Middle frontal gyrus (tissue), 1 donor: ENCODE measurements around the gene GABPB1.

Experiments used
- DNase-seq: peaks from one replicate; pipeline ENCODE4 v3.0.0-alpha.2; 2015; ENCODE audit warnings: low spot score; ENCODE audit errors: extremely low spot score

The GABPB1 gene

DNA sequence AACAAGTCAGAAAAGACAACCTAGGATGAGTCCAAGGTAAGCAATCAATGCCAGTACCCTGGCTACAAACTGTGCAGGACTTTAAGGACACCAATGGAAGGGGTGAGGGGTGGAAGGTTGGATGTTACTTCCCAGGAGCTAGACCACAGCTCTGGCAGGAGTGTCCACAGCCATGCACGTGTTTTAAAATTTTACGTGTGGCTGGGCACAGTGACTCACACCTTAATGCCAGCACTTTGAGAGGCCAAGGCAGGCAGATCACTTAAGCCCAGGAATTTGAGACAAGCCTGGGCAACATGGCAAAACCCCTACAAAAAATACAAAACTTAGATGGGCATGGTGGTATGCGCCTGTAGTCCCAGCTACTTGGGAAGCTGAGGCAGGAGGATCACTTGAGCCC is 74.7 kb downstream of the GABPB1 start:
- no peak for DNase-seq

- DNase-seq: no peak
Measured at GRCh38 chr15:50278496-50278895, 76.5 kb downstream of the GABPB1 start.

GRCh38 chr15:50277370-50277769 is 77.6 kb downstream of the GABPB1 start:
- DNase-seq: no peak

DNA sequence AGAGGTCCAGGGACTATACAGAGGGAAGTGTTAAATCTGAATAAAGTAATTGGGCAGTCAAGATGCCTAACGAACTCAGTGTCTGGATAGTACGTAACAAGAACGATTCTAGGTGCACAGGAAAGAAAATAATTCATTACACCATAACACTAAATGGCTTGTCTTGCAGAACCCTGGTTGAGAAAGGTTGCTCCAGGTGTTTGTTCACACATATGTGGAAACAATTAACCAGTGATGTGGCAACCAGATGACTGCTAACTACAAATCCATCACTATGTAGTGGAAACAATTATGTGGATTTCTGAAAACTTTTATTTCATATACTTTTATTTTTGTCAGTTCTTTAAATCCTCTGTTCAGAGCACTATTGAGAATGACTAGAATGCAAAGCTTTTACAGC is 79.1 kb downstream of the GABPB1 start:
- DNase-seq: no peak

GRCh38 chr15:50275091-50275490 is 79.9 kb downstream of the GABPB1 start:
- DNase-seq: no peak

DNA sequence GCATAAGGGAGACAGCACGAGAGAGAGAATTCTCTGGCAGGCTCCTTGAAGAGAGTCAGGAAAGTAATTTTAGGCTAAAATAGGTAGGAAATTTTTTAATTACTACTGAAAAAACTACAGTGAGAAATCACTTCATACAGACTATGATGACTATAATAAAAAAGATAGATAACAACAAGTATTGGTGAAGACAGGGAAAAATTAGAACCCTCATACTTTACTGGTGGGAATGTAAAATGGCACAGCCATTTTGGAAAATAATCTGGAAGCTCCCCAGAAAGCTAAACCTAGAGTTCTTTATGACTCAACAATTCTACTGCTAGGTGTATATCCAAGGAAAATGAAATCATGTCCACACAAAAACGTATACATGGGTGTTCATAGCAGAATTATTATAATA is 87.4 kb downstream of the GABPB1 start:
- DNase-seq: no peak

DNA sequence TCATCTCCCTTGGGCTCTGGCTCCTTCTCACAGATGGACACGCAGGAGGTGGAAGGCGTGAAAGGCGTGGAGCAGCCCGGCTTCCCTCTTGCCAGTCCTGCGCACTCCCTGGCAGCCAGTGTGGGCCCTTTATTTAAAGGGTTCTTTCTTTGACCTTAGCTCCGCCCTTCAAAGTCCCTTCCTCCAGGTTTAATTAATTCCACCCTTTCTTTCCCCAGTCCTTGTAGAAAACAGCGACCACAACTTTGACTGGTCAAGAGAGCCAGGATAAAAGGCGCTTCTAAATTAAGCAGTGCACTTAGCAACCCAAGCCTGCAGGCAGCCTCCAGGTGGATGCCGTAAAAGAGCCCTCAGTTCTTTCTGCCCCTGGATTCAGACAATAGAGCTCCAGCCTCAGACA is 89.4 kb downstream of the GABPB1 start, which contains the start of gene HDC:
HDC (minus strand) TSS at position 107 of the 400 bp plus-strand sequence; CDS start at position 4, 103 bp downstream.
- DNase-seq: no peak

GRCh38 chr15:50262533-50262932 is 92.5 kb downstream of the GABPB1 start:
- DNase-seq: no peak

- DNase-seq: no peak
Measured at GRCh38 chr15:50261981-50262380, 93.0 kb downstream of the GABPB1 start.

GRCh38 chr15:50260969-50261496 is 94.0 kb downstream of the GABPB1 start:
- no peak for DNase-seq

GRCh38 chr15:50259276-50259675 is 95.7 kb downstream of the GABPB1 start:
- no peak for DNase-seq

DNA sequence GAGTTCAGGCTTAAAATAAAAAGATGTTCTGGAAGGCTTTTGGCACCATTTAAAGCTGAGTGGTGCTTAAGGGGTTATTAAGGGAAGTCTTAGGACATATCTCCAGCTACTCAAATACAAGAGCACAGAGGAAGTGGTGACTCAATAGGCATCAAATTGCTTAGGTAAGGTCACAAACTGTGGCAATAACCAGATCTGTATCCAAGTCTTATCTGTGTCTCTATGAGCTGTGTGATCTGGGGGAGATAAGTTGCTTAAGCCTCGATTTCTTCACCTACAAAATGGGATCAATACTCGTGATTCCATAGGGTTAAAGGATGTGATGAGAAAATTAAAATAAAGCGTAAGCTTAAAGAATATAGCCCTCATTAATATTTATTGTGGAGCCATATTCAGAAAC is 97.1 kb downstream of the GABPB1 start:
- DNase-seq: no peak

GRCh38 chr15:50257332-50257731 is 97.7 kb downstream of the GABPB1 start:
- no peak for DNase-seq

GRCh38 chr15:50256188-50257041 is 98.6 kb downstream of the GABPB1 start:
- DNase-seq: no peak

- DNase-seq: no peak
Measured at GRCh38 chr15:50252556-50252955, 102.4 kb downstream of the GABPB1 start.

- DNase-seq: no peak
Measured at GRCh38 chr15:50251638-50252182, 103.3 kb downstream of the GABPB1 start.

DNA sequence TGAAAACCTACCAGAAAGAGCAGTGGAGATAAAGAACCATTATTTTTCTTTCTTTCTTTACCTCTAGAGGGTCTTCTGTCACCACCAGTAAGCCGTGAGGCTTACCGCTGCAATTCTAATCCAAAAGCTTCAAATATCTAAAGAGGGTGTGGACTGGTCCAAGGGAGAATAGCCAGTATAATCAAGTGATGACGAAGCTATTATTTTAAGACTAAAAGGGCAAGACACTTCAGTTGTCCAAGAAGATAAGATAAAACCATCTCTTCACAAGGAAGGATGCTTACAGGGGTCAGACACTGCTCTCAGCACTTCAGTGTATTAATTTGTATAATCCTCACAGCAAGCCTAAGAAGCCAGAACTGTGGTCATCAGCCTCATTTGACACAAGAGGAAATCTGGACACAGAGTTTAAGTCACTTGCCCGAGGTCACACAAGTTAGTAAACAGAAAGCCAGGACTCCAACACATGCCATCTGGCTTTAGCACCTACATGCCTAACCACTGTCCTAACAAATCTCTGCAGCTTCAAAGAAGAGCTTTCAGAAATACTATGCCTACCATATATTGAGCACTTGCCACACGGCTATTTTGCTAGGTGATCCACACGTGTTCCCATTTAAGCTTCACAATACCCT is 104.1 kb downstream of the GABPB1 start:
- DNase-seq: no peak

DNA sequence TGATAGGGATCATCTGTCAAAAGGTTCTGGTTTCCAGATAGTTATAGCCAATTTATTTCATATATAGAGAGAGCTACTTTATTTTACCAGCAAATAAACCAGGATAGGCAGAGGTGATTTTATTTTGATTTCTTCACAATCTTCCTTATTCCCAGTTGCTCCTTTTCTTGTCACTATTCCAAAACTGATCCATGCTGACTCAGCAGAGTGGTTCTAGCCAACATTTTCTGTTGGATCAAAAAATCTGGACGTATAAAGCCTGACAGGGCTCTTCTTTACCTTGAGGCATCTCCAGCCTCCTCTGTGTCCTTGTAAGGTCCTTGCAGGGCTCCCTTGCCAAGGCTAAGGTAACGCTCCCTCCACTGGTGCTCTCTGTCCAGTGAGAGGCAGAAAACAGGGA is 105.3 kb downstream of the GABPB1 start:
- no peak for DNase-seq

DNA sequence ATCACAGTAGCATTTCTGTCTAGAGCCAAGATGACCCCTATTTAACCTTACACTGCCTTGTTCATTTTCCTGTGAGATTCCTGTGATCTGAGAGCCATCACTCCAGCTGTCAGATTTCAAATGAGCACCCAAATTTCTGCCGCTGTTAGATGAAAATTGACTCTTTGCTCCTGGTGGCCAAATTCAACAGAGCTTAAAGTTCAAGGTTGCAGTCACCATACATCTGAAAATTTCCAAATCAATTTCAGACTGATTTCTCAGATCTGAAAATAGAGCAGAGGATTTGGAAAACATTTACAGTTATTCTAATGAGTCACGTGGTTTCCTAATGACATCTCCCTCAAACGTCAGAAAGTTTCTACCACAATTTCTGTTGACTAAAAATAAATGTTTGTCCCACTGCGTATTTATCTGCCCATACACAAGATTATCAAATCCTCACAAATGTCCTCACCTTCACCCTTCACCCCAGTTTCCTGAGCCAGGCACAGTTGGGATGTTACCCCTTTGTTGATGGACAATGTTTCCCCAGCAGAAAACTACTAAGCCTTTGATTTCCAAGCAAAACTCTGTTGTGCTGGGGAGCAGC is 105.9 kb downstream of the GABPB1 start:
- no peak for DNase-seq

DNA sequence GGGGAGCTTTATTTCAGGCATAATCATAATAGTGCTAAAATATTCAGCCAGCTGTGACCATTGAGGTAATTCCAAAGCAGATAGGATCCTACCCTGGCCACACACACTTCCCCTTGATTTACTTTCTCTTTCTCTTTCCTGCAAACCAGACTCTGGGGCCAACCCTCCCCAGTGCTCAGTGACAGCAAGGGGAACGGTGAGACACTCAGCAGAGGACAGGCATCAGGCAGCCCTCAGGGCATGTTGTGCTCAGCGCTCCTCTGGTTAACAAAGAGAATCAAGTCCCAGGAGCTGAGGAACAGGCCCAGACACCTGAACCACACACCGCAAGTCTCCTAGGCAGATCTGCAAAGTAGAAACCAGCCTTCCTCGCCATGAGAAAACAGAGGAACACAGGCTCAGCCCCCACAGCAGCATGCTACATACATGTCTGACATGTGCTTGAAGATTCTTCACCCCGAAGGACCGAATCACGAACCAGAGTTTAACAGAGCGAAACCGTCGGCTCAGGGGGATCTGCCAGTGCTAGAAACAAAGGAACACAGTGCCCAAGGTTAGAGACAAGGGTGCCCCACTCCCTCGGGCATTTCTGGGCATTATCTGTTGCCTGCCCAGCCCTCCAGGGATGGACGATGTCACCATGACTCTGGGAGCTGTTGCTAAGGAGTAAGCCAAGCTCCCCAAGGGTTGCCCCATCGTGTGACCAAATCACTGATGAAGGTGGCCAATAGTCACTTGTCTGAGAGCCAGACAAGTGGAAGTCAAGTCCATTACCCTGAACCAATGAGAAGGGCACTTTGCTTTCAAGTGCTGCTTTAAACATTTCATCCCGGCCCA is 107.0 kb downstream of the GABPB1 start:
- no peak for DNase-seq

GRCh38 chr15:50246631-50247030 is 108.4 kb downstream of the GABPB1 start:
- DNase-seq: no peak
